ENCODE measurements around the gene ATP8B4. TPM values are rescaled to one million over a fixed set of nuclear protein-coding genes. Genes with fewer than 3 reads are reported as not detected.

ATP8B4 gene
- total and polyA plus RNA-seq, 4 donors = 1.9 to 19.7 (median 12.4) TPM

GRCh38 chr15:50083424-50084025 lies 35.5 kb downstream of the ATP8B4 start (continued):
- TF ChIP-seq, protein P1, sequence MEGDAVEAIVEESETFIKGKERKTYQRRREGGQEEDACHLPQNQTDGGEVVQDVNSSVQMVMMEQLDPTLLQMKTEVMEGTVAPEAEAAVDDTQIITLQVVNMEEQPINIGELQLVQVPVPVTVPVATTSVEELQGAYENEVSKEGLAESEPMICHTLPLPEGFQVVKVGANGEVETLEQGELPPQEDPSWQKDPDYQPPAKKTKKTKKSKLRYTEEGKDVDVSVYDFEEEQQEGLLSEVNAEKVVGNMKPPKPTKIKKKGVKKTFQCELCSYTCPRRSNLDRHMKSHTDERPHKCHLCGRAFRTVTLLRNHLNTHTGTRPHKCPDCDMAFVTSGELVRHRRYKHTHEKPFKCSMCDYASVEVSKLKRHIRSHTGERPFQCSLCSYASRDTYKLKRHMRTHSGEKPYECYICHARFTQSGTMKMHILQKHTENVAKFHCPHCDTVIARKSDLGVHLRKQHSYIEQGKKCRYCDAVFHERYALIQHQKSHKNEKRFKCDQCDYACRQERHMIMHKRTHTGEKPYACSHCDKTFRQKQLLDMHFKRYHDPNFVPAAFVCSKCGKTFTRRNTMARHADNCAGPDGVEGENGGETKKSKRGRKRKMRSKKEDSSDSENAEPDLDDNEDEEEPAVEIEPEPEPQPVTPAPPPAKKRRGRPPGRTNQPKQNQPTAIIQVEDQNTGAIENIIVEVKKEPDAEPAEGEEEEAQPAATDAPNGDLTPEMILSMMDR (IDR thresholded peaks at IDR 0.05; ENCODE audit: low read depth, low read length, missing input control) = no peak
- TF ChIP-seq GABPA (IDR thresholded peaks at IDR 0.05 in 1 of 2, conservative IDR thresholded peaks at IDR 0.05 in 1 of 2) (no peak), SP1 (IDR thresholded peaks at IDR 0.05) (no peak)

- no peaks in the 10 kb centered on the region for H3K9me3 ChIP-seq (ENCODE audit: control insufficient read depth in 4 of 4, low read length in 3 of 4)
- H3K9ac ChIP-seq (ENCODE audit: low read depth in 1 of 2, low read length in 2 of 2) = no peak overlapping the region
- no peaks in the 10 kb centered on the region for H3K27me3 ChIP-seq (ENCODE audit: control insufficient read depth in 4 of 4, insufficient read depth in 4 of 4, low read length in 3 of 4)
- TF ChIP-seq JUND (IDR thresholded peaks at IDR 0.05) = no peak
- no peak for TF ChIP-seq HNF4G (IDR thresholded peaks at IDR 0.05)
- TF ChIP-seq GABPA (IDR thresholded peaks at IDR 0.05 in 1 of 2, conservative IDR thresholded peaks at IDR 0.05 in 1 of 2) = no peak
- TF ChIP-seq, protein P2, sequence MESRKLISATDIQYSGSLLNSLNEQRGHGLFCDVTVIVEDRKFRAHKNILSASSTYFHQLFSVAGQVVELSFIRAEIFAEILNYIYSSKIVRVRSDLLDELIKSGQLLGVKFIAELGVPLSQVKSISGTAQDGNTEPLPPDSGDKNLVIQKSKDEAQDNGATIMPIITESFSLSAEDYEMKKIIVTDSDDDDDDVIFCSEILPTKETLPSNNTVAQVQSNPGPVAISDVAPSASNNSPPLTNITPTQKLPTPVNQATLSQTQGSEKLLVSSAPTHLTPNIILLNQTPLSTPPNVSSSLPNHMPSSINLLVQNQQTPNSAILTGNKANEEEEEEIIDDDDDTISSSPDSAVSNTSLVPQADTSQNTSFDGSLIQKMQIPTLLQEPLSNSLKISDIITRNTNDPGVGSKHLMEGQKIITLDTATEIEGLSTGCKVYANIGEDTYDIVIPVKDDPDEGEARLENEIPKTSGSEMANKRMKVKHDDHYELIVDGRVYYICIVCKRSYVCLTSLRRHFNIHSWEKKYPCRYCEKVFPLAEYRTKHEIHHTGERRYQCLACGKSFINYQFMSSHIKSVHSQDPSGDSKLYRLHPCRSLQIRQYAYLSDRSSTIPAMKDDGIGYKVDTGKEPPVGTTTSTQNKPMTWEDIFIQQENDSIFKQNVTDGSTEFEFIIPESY (IDR thresholded peaks at IDR 0.05) = no peak
- no peak for TF ChIP-seq SP1 (IDR thresholded peaks at IDR 0.05)
- no peak for TF ChIP-seq HNF4A (conservative IDR thresholded peaks at IDR 0.05)
- TF ChIP-seq, protein P3, sequence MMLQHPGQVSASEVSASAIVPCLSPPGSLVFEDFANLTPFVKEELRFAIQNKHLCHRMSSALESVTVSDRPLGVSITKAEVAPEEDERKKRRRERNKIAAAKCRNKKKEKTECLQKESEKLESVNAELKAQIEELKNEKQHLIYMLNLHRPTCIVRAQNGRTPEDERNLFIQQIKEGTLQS (IDR thresholded peaks at IDR 0.05) = no peak
- TF ChIP-seq, protein P4, sequence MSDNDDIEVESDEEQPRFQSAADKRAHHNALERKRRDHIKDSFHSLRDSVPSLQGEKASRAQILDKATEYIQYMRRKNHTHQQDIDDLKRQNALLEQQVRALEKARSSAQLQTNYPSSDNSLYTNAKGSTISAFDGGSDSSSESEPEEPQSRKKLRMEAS (IDR thresholded peaks at IDR 0.05) = no peak
- TF ChIP-seq EGR1 (IDR thresholded peaks at IDR 0.05; ENCODE audit: low read depth in 2 of 2) = no peak
- no peak for TF ChIP-seq RXRA (IDR thresholded peaks at IDR 0.05)
- TF ChIP-seq, protein P5, sequence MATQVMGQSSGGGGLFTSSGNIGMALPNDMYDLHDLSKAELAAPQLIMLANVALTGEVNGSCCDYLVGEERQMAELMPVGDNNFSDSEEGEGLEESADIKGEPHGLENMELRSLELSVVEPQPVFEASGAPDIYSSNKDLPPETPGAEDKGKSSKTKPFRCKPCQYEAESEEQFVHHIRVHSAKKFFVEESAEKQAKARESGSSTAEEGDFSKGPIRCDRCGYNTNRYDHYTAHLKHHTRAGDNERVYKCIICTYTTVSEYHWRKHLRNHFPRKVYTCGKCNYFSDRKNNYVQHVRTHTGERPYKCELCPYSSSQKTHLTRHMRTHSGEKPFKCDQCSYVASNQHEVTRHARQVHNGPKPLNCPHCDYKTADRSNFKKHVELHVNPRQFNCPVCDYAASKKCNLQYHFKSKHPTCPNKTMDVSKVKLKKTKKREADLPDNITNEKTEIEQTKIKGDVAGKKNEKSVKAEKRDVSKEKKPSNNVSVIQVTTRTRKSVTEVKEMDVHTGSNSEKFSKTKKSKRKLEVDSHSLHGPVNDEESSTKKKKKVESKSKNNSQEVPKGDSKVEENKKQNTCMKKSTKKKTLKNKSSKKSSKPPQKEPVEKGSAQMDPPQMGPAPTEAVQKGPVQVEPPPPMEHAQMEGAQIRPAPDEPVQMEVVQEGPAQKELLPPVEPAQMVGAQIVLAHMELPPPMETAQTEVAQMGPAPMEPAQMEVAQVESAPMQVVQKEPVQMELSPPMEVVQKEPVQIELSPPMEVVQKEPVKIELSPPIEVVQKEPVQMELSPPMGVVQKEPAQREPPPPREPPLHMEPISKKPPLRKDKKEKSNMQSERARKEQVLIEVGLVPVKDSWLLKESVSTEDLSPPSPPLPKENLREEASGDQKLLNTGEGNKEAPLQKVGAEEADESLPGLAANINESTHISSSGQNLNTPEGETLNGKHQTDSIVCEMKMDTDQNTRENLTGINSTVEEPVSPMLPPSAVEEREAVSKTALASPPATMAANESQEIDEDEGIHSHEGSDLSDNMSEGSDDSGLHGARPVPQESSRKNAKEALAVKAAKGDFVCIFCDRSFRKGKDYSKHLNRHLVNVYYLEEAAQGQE (IDR thresholded peaks at IDR 0.05) = no peak
- TF ChIP-seq NR2F2 (IDR thresholded peaks at IDR 0.05) = no peak
- TF ChIP-seq FOXA2 (IDR thresholded peaks at IDR 0.05) = no peak
- TF ChIP-seq YY1 (IDR thresholded peaks at IDR 0.05) = no peak
- no peak for TF ChIP-seq FOXA1 (IDR thresholded peaks at IDR 0.05)
- WGBS = 75% methylated on average over 2 of the region's 2 CpGs
- no peak overlapping the region for H3K27ac ChIP-seq (ENCODE audit: low read depth in 1 of 2, low read length in 2 of 2)
- H3K4me1 ChIP-seq (ENCODE audit: control insufficient read depth in 4 of 4, insufficient read depth in 4 of 4, low read length in 3 of 4) = no peaks in the 10 kb centered on the region
- H3K4me3 ChIP-seq (ENCODE audit: low read depth in 1 of 3, low read length in 3 of 3) = no peak overlapping the region
- H3K36me3 ChIP-seq (ENCODE audit: control insufficient read depth in 4 of 4, insufficient read depth in 3 of 4, low read depth in 1 of 4, low read length in 3 of 4) = no peaks in the 10 kb centered on the region
- no peak for DNase-seq (ENCODE audit: low spot score)
Measured at GRCh38 chr15:50082066-50082465, 37.0 kb downstream of the ATP8B4 start.

All from liver (tissue), 9 donors.